SK-N-DZ (cell line): Measurements from ENCODE around the gene ATF7.

Source experiments
- DNase-seq: peaks from one replicate; pipeline ENCODE4 v3.0.0-alpha.2; 2015; ENCODE audit warnings: low spot score

Gene ATF7

GRCh38 chr12:53530920-53531319, 95.3 kb downstream of the ATF7 start:
- no peak for DNase-seq

GRCh38 chr12:53530061-53530460, 96.1 kb downstream of the ATF7 start:
- no peak for DNase-seq

- DNase-seq: no peak
Measured at GRCh38 chr12:53524476-53524875, 101.7 kb downstream of the ATF7 start.

- DNase-seq: no peak
Measured at GRCh38 chr12:53523131-53523530, 103.1 kb downstream of the ATF7 start.

- no peak for DNase-seq
Measured at GRCh38 chr12:53518381-53518780, 107.8 kb downstream of the ATF7 start.

DNA sequence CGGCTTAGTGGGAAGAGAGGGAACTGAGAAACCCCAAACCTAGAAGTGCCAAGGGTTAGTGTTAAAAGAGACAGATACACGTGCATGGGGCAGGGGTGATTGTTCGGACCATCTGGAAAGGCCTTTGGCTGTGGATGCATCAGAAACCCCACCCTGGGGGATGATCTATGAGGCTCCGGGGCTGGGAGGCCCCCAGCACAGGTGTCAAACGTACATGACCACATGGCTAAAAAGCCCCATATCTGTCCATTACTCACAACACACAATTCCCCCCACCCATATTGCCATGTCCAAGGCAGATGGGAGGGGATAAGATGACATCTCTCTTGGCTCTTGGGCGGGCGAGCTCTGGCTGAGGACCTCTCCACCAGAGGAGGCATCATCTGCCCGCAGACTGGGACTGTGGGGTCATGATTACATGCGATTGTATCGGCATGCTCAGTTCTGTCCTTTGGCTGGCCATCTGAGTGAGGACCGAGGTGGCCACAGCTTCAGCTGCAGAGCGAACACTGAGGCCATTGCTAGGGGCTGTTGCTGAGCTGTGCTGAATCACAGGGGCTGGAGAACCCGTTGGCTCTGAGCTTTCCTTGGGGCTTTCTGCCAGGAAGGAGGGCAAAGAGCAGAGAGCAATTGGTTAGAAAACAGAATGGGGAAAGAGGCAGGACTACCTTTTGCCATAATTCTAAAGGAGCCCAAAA, 109.3 kb downstream of the ATF7 start:
- no peak for DNase-seq

DNA sequence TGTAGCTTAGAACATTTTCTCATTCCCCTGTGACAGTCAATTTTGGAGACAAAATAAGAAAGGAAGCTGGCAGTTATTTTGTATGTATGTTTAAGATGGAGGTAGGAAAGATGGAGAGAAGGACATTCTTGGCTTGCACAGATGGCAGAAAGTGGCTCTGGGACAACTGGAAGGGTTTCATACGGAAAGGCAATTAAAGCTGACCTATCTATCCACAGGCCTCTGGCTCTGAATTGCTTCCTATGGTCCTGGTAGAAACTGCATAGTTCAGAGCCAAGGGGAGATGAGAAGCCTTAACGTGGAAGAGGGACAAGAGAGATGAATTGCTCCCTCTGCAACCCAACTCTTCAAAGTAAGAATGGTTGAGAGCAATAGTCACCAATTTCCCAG, 110.9 kb downstream of the ATF7 start:
- no peak for DNase-seq

GRCh38 chr12:53514628-53515290, 111.4 kb downstream of the ATF7 start:
- no peak for DNase-seq

- no peak for DNase-seq
Measured at GRCh38 chr12:53513712-53514410, 112.3 kb downstream of the ATF7 start.

DNA sequence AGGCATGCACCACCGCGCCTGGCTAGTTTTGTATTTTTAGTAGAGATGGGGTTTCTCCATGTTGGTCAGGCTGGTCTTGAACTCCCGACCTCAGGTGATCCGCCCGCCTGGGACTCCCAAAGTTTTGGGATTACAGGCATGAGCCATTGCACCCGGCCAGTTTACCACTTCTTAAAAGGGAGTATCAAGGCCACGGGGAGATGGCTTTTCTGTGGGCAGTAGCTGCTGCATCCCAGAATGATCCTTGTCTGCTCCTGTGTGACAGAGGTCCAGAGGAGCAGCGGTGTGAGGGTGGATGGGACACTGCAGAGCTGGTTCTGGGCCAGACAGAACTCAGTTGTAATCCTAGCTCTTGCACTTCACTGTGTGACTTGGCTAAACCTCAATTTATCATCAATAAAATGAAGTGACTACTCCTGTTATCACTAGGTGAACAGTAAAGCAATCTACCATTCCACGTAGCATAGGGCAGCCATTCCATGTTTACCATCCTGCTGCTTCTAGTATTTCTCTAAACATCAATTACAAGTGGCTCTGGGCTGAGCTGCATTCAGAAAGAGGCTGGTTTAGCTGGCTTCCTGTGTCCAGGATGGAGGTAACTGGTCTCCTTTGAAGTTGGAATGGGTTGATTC, 115.9 kb downstream of the ATF7 start:
- no peak for DNase-seq

- DNase-seq: peak; percentile 81
Measured at GRCh38 chr12:53508534-53509170, 117.5 kb downstream of the ATF7 start.

DNA sequence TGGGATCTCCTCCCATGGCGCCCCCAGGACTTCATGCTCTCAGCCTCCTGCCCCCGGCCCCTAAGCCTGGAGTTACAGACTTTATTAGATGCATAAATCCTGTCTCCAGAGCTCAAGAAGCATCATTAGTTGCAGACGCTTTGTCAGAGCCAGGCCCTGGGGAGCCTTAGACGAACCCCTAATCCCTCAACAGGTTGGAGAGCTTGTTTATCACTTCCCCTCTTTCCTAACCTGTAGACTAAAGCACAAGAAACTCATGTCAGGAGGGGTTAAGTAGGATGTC, 118.6 kb downstream of the ATF7 start:
- no peak for DNase-seq

DNA sequence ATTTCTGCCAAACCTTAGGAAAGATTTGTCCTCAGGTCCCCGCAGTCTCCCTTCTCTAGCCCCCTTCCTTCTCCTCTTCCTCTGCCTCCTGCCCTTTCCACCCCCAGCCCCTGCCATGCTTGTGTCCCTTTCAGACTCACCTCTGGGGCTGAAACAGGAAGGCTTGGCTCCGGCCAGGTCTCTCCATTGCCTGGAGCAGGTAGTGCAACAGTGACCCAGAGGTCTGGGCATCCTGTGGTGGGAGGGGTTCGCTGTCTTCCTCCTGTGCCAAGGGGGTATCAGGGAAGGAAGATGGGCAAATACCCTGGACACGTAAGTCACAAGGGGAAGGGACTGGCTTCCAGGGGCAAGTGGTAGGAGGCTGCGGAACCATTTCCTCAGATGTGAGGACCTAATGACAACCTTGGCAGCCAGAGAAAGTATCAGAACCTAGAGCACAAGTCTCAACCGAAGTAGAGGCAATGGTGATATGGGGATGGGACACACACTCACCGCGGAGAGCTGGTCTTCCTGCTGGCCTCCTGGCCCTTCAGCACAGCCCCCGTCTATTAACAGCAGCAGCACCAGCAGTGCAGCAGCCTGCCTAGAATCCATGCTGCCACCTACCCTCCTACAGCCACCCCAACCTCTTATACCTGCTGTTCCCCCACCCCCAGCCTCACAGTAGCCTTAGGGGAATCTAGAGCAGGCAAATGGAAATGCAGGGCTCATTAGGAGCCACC, 119.1 kb downstream of the ATF7 start, which contains the start of gene NPFF:
Gene NPFF (minus strand): TSS at position 604 of the 722 bp plus-strand sequence. CDS start 10 bp downstream, at position 594.
- no peak for DNase-seq

- no peak for DNase-seq
Measured at GRCh38 chr12:53506450-53506785, 119.8 kb downstream of the ATF7 start.

DNA sequence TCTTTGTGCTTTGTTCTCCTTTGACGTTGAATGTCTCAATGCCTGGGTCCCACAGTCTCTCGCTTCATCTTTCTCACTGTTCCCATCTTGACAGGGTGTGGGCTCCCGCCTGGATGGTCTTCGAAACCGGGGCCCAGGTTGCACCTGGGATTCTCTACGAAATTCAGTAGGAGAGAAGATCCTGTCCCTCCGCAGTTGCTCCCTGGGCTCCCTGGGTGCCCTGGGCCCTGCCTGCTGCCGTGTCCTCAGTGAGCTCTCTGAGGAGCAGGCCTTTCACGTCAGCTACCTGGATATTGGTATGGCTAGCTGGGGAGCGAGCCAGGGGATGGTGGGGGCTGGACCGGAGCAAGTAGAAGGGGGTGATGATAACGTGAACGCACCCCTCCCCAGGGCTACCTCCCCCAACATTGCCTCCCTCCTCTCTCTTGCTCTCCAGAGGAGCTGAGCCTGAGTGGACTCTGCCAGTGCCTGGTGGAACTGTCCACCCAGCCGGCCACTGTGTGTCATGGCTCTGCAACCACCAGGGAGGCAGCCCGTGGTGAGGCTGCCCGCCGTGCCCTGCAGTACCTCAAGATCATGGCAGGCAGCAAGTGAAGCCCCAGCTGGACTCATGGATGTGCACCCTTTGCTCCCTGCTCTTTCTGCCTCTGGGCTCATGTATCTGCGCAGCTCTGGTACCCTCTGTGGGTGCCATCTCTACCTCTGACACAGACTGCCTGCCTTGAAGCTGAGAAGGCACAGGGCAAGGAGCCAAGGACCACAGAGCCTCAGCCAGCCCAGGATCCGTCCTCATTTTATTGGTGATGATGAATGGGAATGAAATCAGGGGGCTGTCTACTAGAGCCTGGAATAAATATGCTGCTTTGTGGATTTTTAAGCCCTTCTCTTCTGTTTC, 120.4 kb downstream of the ATF7 start:
- DNase-seq: no peak

DNA sequence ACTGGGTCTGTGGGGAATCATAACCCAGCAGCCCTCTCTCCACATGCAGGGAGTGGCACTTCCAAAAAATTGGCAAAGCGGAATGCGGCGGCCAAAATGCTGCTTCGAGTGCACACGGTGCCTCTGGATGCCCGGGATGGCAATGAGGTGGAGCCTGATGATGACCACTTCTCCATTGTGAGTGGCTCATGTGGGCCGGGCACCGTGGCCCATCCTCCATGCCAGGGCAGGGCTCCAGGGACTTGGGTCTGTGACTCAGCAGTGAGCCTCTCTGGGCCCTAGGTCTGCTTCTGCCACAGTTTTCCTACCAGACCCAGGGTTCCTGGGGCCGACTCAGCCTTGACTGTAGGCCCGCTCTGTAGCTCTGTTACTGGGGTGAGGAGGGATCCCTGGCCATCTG, 121.1 kb downstream of the ATF7 start:
- DNase-seq: no peak

- no peak for DNase-seq
Measured at GRCh38 chr12:53504004-53504920, 121.9 kb downstream of the ATF7 start.

DNA sequence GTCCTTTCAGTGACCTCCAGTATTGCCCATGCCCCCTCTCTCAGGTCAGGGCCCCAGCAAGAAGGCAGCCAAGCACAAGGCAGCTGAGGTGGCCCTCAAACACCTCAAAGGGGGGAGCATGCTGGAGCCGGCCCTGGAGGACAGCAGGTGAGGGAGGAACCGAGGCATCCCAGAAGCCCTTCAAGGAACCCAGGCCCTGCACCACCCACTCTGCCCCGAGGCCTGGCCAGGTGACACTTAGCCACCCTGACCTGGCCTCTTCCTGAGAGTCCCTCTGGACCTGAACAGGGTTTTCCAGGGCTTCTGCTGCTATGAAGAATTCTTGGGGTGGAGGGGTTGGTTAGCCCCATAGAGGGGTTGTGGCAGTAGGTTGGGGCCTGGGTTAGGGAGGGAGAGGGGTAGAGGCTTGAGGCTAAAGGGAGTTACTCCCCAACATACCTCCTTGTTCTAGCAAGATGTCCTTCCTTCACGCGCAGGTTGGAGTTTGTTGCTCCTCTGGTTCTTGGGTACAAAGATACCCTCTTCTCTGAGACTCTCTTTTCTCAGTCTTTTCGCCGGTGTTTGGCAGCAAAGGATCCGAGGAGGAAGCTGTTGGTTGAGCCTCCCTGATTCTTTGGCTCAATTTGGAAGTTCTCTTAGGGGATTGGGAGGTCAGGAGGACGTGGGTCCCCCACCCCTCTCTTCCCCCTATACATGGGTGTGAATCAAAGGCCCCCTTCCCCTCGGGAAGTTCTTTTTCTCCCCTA, 123.0 kb downstream of the ATF7 start:
- no peak for DNase-seq

- DNase-seq: no peak
Measured at GRCh38 chr12:53502331-53502730, 123.9 kb downstream of the ATF7 start.
